ENCODE results near the gene NEK10. TPM values are rescaled to one million over a fixed set of nuclear protein-coding genes. Genes with fewer than 3 reads are reported as not detected.
A peak's percentile ranks its signal among the peaks of the same experiment; 100 is the strongest.

The NEK10 gene
- total and polyA plus RNA-seq, 2 of the 4 experiments (the other 2 are of a cell fraction) = 2.2 to 6.6 TPM

DNA sequence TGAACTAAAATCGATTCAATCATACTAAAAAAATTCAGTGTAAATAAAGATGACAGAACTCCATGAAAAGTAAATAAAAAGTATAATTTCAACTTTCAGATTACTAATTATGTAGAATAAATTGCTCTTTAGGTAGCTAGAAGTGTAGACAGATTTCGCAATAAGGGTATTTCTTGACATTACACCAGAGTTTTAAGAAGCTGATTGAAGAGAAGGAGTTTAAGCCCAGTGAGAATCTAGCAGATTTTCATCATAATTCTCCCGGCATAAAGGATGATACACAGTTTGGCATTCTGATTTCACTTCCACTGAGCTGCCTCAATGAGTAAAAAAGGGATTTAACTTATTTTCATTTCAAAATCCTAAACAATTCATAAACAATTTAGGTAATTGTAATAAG lies 259.2 kb downstream of the NEK10 start:
- H3K56ac ChIP-seq (ENCODE audit: extremely low read depth, insufficient read depth, low read length) = no peak overlapping the region
- H3K14ac ChIP-seq (replicated peaks; ENCODE audit: low read depth, low read length) = no peak overlapping the region
- H3K4me3 ChIP-seq (ENCODE audit: insufficient read depth, low read depth, low read length) = no peak overlapping the region
- no peaks in the 10 kb centered on the region for H3K9me3 ChIP-seq (ENCODE audit: control insufficient read depth, insufficient read depth, low read length)
- H2BK120ac ChIP-seq (ENCODE audit: low read depth, low read length) = no peak overlapping the region
- no CpG with 5 or more reads among the region's 3 CpGs for WGBS, 2 experiments (ENCODE audit: extremely low coverage in 2 of 2, insufficient read length in 1 of 2)
- ATAC-seq (ENCODE audit: low read depth) (no peak), DNase-seq (no peak)
- H3K4me2 ChIP-seq (ENCODE audit: low read depth, low read length) = no peak overlapping the region
- TF ChIP-seq BHLHE40 (IDR thresholded peaks at IDR 0.05; ENCODE audit: low read depth, low read length) (no peak), MXI1 (IDR thresholded peaks at IDR 0.05; ENCODE audit: borderline replicate concordance, low read depth, low read length) (no peak), NFE2L2 (IDR thresholded peaks at IDR 0.05; ENCODE audit: low read depth, low read length) (no peak), CHD1 (IDR thresholded peaks at IDR 0.05; ENCODE audit: low read depth, low read length) (no peak), MAZ (IDR thresholded peaks at IDR 0.05; ENCODE audit: borderline replicate concordance, low read depth, low read length) (no peak), RAD21 (IDR thresholded peaks at IDR 0.05; ENCODE audit: low read length) (no peak), CEBPB (IDR thresholded peaks at IDR 0.05; ENCODE audit: low read depth, low read length) (peak; percentile 77)
- no peak overlapping the region for H2AK5ac ChIP-seq (ENCODE audit: low read depth, low read length)
- ChIA-PET POLR2A (ENCODE audit: unreplicated experiment) (no interaction called here), CTCF (no interaction called here)
- H3K9ac ChIP-seq (ENCODE audit: low read depth, low read length) = no peak overlapping the region
- H4K20me1 ChIP-seq (ENCODE audit: insufficient read depth, low read length) = no peaks in the 10 kb centered on the region
- H3K4ac ChIP-seq (ENCODE audit: low read depth, low read length) = no peak overlapping the region
- no peak overlapping the region for H3K23ac ChIP-seq (ENCODE audit: low read depth, low read length)
- H3K36me3 ChIP-seq (ENCODE audit: control insufficient read depth, insufficient read depth, low read length) = no peaks in the 10 kb centered on the region
- H2BK5ac ChIP-seq (ENCODE audit: low read depth, low read length, poor library complexity, severe bottlenecking) = no peak overlapping the region
- H2BK15ac ChIP-seq (ENCODE audit: low read depth, low read length) = no peak overlapping the region
- H3K4me1 ChIP-seq (ENCODE audit: control insufficient read depth, insufficient read depth, low read length) = no peaks in the 10 kb centered on the region
- in situ Hi-C loops (cut with MboI; ENCODE audit: low sequenced_read_pairs) (no loop called here), intact Hi-C loops (cut with micrococcal nuclease) (no loop called here), dilution Hi-C loops (cut with HindIII; ENCODE audit: low sequenced_read_pairs, unreplicated experiment) (no loop called here)
- no peak overlapping the region for H3K18ac ChIP-seq (ENCODE audit: low read depth, low read length)
- H3K27me3 ChIP-seq (ENCODE audit: control insufficient read depth, insufficient read depth, low read length) = no peaks in the 10 kb centered on the region
- no TSS peak for BruUV-seq (replicated peaks)
- H2AK9ac ChIP-seq (replicated peaks; ENCODE audit: low read depth, low read length, poor library complexity) = no peak overlapping the region
- H3K9me1 ChIP-seq (ENCODE audit: insufficient read depth, low read length) = no peaks in the 10 kb centered on the region
- no peak overlapping the region for H4K91ac ChIP-seq (ENCODE audit: insufficient read depth, low read depth, low read length)
- H2BK20ac ChIP-seq (ENCODE audit: low read depth, low read length) = no peak overlapping the region
- H2AFZ ChIP-seq (replicated peaks; ENCODE audit: low read length, poor library complexity) = no peak overlapping the region
- H4K8ac ChIP-seq (ENCODE audit: low read depth in 2 of 2, low read length in 2 of 2) = no peak overlapping the region
- no peak overlapping the region for H4K5ac ChIP-seq (ENCODE audit: low read depth, low read length)
- no peaks in the 10 kb centered on the region for H3K79me1 ChIP-seq (ENCODE audit: low read depth in 1 of 2, low read length in 2 of 2)
- H3K27ac ChIP-seq (ENCODE audit: insufficient read depth, low read length) = no peak overlapping the region
